ENCODE data around the gene SENP6.
"Not testable (repeated sequence)": the region's sequence is repeated elsewhere in the genome, so short reads cannot be mapped to it uniquely, and the experiment has no call there.

- not testable (repeated sequence) for TF ChIP-seq POLR2A, CTCF, EP300, POLR2AphosphoS5 (IDR thresholded peaks at IDR 0.05)
These were observed 129.3 kb downstream of the SENP6 start for GRCh38 chr6:75731029-75731428.

All from sigmoid colon (tissue), 4 donors.